Measurements from ENCODE around the gene CBX4. TPM values are rescaled to one million over a fixed set of nuclear protein-coding genes. Genes with fewer than 3 reads are reported as not detected.
A peak's percentile ranks its signal among the peaks of the same experiment; 100 is the strongest.

CBX4 gene
- total and polyA plus RNA-seq, 2 of the 13 experiments (the other 11 are each of a cell fraction or from before 2014, with no cell fraction given), result 25.8 to 50.8 TPM

GRCh38 chr17:79796763-79797491, 42.3 kb downstream of the CBX4 start, which contains the start of gene CBX8 (continued):
- TF ChIP-seq, protein P1, sequence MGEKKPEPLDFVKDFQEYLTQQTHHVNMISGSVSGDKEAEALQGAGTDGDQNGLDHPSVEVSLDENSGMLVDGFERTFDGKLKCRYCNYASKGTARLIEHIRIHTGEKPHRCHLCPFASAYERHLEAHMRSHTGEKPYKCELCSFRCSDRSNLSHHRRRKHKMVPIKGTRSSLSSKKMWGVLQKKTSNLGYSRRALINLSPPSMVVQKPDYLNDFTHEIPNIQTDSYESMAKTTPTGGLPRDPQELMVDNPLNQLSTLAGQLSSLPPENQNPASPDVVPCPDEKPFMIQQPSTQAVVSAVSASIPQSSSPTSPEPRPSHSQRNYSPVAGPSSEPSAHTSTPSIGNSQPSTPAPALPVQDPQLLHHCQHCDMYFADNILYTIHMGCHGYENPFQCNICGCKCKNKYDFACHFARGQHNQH (CRISPR knock-in tag; IDR thresholded peaks at IDR 0.05), result peak; percentile 56
- TF ChIP-seq ZBTB10 (CRISPR knock-in tag; IDR thresholded peaks at IDR 0.05; ENCODE audit: borderline replicate concordance) (peak; percentile 64), REL (CRISPR knock-in tag; conservative IDR thresholded peaks at IDR 0.05) (0 out of 2 replicates have a peak, but pooled peaks have one; percentile 15), SP140L (CRISPR knock-in tag; IDR thresholded peaks at IDR 0.05; ENCODE audit: borderline replicate concordance) (no peak), HDAC1 (CRISPR knock-in tag; IDR thresholded peaks at IDR 0.05) (peak; percentile 67), ARID2 (CRISPR knock-in tag; IDR thresholded peaks at IDR 0.05; ENCODE audit: borderline replicate concordance) (peak; percentile 83; the same call in 1 of the 2 replicates), PAF1 (CRISPR knock-in tag; IDR thresholded peaks at IDR 0.05) (no peak), THAP11 (CRISPR knock-in tag; IDR thresholded peaks at IDR 0.05) (peak; percentile 83), AKNA (CRISPR knock-in tag; IDR thresholded peaks at IDR 0.05; ENCODE audit: borderline replicate concordance) (no peak), ZMYM2 (CRISPR knock-in tag; IDR thresholded peaks at IDR 0.05) (no peak), GABPB1 (CRISPR knock-in tag; IDR thresholded peaks at IDR 0.05) (peak; percentile 96), HIVEP1 (CRISPR knock-in tag; IDR thresholded peaks at IDR 0.05) (no peak; the same call in 1 of the 2 replicates), ZFP62 (CRISPR knock-in tag; IDR thresholded peaks at IDR 0.05) (no peak), HMG20A (CRISPR knock-in tag; IDR thresholded peaks at IDR 0.05; ENCODE audit: borderline replicate concordance) (no peak), DNMT1 (CRISPR knock-in tag; IDR thresholded peaks at IDR 0.05) (no peak), ZNF235 (CRISPR knock-in tag; IDR thresholded peaks at IDR 0.05; ENCODE audit: borderline replicate concordance) (no peak; the same call in 1 of the 2 replicates), ZNF264 (CRISPR knock-in tag; IDR thresholded peaks at IDR 0.05) (peak; percentile 39; the same call in 1 of the 2 replicates)
- TF ChIP-seq, protein P2, sequence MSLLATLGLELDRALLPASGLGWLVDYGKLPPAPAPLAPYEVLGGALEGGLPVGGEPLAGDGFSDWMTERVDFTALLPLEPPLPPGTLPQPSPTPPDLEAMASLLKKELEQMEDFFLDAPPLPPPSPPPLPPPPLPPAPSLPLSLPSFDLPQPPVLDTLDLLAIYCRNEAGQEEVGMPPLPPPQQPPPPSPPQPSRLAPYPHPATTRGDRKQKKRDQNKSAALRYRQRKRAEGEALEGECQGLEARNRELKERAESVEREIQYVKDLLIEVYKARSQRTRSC (CRISPR knock-in tag; IDR thresholded peaks at IDR 0.05; ENCODE audit: low read depth), result 0 out of 2 replicates have a peak, but pooled peaks have one; percentile 16
- TF ChIP-seq, protein P3, sequence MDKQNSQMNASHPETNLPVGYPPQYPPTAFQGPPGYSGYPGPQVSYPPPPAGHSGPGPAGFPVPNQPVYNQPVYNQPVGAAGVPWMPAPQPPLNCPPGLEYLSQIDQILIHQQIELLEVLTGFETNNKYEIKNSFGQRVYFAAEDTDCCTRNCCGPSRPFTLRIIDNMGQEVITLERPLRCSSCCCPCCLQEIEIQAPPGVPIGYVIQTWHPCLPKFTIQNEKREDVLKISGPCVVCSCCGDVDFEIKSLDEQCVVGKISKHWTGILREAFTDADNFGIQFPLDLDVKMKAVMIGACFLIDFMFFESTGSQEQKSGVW (CRISPR knock-in tag; IDR thresholded peaks at IDR 0.05; ENCODE audit: borderline replicate concordance), result no peak
